Measurements from ENCODE around the gene DDX43.
"Not testable (repeated sequence)": the region's sequence is repeated elsewhere in the genome, so short reads cannot be mapped to it uniquely, and the experiment has no call there.

Gene DDX43

DNA sequence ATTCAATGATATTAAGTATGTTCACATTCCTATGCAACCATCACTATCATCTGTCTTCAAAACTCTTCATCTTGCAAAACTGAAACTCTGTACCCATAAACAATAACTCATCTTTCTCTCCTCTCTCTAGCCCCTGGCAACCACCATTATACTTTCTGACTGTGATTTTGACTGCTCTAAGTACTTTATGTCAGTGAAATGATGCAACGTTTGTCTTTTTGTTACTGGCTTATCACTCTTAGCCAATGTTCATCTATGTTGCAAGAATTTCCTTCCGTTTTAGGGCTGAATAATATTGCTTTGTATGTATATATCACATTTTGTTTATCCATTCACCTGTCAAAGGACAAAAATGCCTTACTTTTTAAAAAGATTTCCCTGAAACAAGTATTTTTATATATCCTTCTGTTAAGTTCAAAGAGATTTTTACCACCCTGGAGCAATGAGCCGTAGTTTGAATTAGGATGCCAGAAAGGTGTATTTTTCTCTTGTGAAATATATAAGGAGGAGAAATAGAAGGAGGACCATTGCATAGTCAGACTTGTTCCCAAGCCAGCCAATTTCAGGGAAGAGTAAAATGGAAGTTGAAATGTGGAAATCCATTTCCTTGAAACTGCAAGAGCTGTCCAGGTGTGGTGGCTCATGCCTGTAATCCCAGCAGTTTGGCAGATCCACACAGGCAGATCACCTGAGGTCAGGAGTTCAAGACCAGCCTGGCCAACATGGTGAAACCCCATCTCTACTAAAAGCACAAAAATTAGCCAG is 61.4 kb downstream of the DDX43 start:
- Histone ChIP-seq H3K27ac (replicated peaks; ENCODE audit: low read length) (no peak overlapping the region), H3K4me3 (ENCODE audit: low read length in 2 of 2) (no peak overlapping the region), H3K27me3 (ENCODE audit: control insufficient read depth in 3 of 3, insufficient read depth in 3 of 3, low read depth in 1 of 3, low read length in 3 of 3) (peaks cover 0 to 9% (median 8%) of the 10 kb centered on the region in 3 experiments), H3K9ac (ENCODE audit: low read depth, low read length, poor library complexity) (no peak overlapping the region), H3K4me2 (ENCODE audit: insufficient read depth, low read length, poor library complexity, severe bottlenecking) (no peak overlapping the region), H2AFZ (ENCODE audit: low read length) (no peak overlapping the region), H3K4ac (ENCODE audit: low read length) (no peak overlapping the region), H3K4me1 (ENCODE audit: control insufficient read depth in 2 of 2, insufficient read depth in 1 of 2, low read depth in 1 of 2, low read length in 2 of 2) (peaks cover 0 to 12% of the 10 kb centered on the region in 2 donors), H2AK5ac (ENCODE audit: low read depth, low read length) (no peak overlapping the region), H3K79me1 (ENCODE audit: low read depth, low read length) (no peaks in the 10 kb centered on the region), H4K8ac (ENCODE audit: low read depth, low read length) (no peak overlapping the region), H3K36me3 (replicated peaks in 1 of 2; ENCODE audit: control insufficient read depth in 2 of 2, insufficient read depth in 2 of 2, low read length in 2 of 2) (no peaks in the 10 kb centered on the region), H2BK15ac (ENCODE audit: low read length) (no peak overlapping the region), H3K14ac (ENCODE audit: low read length) (no peak overlapping the region), H3K18ac (ENCODE audit: low read length) (no peak overlapping the region), H4K91ac (ENCODE audit: low read depth, low read length, poor library complexity) (no peak overlapping the region), H2BK120ac (ENCODE audit: low read depth, low read length) (no peak overlapping the region), H2BK5ac (ENCODE audit: low read length) (no peak overlapping the region), H3K9me3 (replicated peaks in 1 of 2; ENCODE audit: control insufficient read depth in 2 of 2, insufficient read depth in 1 of 2, low read depth in 1 of 2, low read length in 2 of 2) (peaks cover 0 to 5% of the 10 kb centered on the region in 2 donors), H3K23ac (ENCODE audit: low read depth, low read length, poor library complexity) (no peak overlapping the region), H2BK12ac (ENCODE audit: low read length) (no peak overlapping the region)
- DNase-seq (ENCODE audit: low spot score) = no peak
- WGBS, 2 donors (ENCODE audit: extremely low coverage in 2 of 2, insufficient read length in 2 of 2, insufficient replicate concordance in 1 of 2) = no CpG with 5 or more reads among the region's 3 CpGs

DNA sequence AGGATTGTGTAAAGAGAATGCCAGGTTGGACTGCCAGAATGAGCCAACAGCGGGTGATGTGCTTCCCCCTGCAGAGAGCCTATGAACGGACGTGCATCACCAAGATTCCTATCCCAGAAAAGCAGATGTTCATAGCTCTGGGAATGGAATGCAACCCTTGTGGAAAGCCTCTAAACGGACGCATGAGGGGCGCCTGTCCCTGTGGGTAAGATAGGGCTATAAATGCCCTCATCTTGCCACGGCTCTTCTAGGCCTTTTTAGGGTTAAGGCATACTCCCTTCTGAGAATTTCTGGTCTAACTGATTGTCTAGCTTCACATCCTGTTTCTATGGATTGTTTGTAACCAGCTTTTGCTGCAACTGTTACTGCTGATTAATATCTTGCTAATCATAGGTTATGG is 64.8 kb downstream of the DDX43 start:
- not testable (repeated sequence) for H2BK5ac ChIP-seq (ENCODE audit: low read length); H2BK15ac ChIP-seq (ENCODE audit: low read length); H3K4ac ChIP-seq (ENCODE audit: low read length); H3K79me1 ChIP-seq (ENCODE audit: low read depth, low read length); H3K27ac ChIP-seq (replicated peaks; ENCODE audit: low read length); H2BK120ac ChIP-seq (ENCODE audit: low read depth, low read length); H3K18ac ChIP-seq (ENCODE audit: low read length); H4K91ac ChIP-seq (ENCODE audit: low read depth, low read length, poor library complexity); H2BK12ac ChIP-seq (ENCODE audit: low read length); H3K14ac ChIP-seq (ENCODE audit: low read length); H2AK5ac ChIP-seq (ENCODE audit: low read depth, low read length); H3K4me2 ChIP-seq (ENCODE audit: insufficient read depth, low read length, poor library complexity, severe bottlenecking); H3K4me3 ChIP-seq (ENCODE audit: low read length in 2 of 2); H3K23ac ChIP-seq (ENCODE audit: low read depth, low read length, poor library complexity); H3K27me3 ChIP-seq (ENCODE audit: control insufficient read depth in 3 of 3, insufficient read depth in 3 of 3, low read depth in 1 of 3, low read length in 3 of 3); DNase-seq (ENCODE audit: low spot score); H4K8ac ChIP-seq (ENCODE audit: low read depth, low read length); H3K9ac ChIP-seq (ENCODE audit: low read depth, low read length, poor library complexity); H3K9me3 ChIP-seq (replicated peaks in 1 of 2; ENCODE audit: control insufficient read depth in 2 of 2, insufficient read depth in 1 of 2, low read depth in 1 of 2, low read length in 2 of 2); H3K36me3 ChIP-seq (replicated peaks in 1 of 2; ENCODE audit: control insufficient read depth in 2 of 2, insufficient read depth in 2 of 2, low read length in 2 of 2)
- no CpG with 5 or more reads among the region's 7 CpGs for WGBS, 2 donors (ENCODE audit: extremely low coverage in 2 of 2, insufficient read length in 2 of 2, insufficient replicate concordance in 1 of 2)
- peak overlapping the region; percentile 65 for H2AFZ ChIP-seq (ENCODE audit: low read length)
- peaks cover 0 to 12% of the 10 kb centered on the region in 2 donors for H3K4me1 ChIP-seq (ENCODE audit: control insufficient read depth in 2 of 2, insufficient read depth in 1 of 2, low read depth in 1 of 2, low read length in 2 of 2)

DNA sequence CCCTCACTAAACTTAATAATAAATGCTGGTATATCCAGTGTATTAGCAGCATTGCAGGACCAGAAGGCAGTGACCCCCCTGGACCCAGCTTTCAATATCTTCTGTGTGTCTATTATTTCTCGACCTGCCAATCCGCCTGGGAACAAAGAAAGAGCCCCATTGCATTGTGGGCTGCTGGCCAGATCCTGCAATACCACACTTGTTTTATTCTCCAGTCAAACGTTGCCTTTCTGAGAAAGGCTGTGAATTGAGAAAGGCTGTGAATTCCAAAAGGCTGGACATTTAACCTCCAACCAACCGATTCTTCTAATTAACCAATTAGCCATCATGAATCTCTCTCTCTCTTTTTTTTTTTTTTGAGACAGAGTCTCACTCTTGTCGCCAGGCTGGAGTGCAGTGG is 65.4 kb downstream of the DDX43 start:
- DNase-seq (ENCODE audit: low spot score) = no peak
- Histone ChIP-seq H2AK5ac (ENCODE audit: low read depth, low read length) (no peak overlapping the region), H3K14ac (ENCODE audit: low read length) (no peak overlapping the region)

DNA sequence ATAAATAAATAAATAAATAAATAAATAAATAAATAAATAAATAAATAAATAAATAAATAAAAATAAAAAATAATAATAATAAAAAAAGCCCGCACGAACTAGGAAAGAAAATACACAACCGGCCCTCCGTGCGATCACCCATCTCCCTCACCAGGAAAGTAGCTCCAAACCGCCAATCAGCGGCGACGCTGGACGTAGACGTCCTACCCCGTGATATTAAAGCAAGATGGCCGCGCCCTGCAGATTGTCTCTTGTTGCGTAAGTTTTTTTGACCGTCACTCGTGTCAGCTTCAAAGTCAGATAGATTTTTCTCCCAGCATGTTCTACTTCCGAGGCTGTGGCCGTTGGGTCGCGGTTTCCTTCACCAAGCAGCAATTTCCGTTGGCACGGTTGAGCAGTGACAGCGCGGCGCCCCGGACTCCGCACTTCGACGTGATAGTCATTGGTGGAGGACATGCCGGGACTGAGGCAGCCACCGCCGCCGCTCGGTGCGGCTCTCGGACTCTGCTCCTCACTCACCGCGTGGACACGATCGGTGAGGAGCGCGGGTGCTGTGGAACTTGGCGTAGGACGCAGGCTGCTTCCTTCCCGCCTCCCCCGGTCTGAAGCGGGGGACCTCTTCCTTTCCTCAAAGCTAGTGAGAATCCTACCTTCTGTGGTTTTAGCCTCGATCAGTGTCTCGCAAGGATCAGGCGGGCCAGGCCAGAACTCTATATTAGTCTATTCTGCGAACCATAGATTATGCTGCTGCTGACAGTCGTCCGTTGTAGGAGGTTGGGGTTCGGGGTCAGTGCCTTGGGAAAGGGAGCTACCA is 67.1 kb downstream of the DDX43 start, which contains the start of gene MTO1:
TSS of gene MTO1 (plus strand) at position 201 of the 814 bp plus-strand sequence. CDS start at position 319, 118 bp downstream.
- peak within 1 kb of the TSS; percentile 3 for H4K8ac ChIP-seq (ENCODE audit: low read depth, low read length)
- peak; percentile 60 for DNase-seq (ENCODE audit: low spot score)
- H4K91ac ChIP-seq (ENCODE audit: low read depth, low read length, poor library complexity) = no peak within 1 kb of the TSS
- H3K18ac ChIP-seq (ENCODE audit: low read length) = peak within 1 kb of the TSS; percentile 86
- peak within 1 kb of the TSS; percentile 89 to 95 for H3K4me3 ChIP-seq (ENCODE audit: low read length in 2 of 2)
- peak within 1 kb of the TSS; percentile 98 for H3K9ac ChIP-seq (ENCODE audit: low read depth, low read length, poor library complexity)
- H3K4me1 ChIP-seq (ENCODE audit: control insufficient read depth in 2 of 2, insufficient read depth in 1 of 2, low read depth in 1 of 2, low read length in 2 of 2) = peaks cover 0 to 12% of the 10 kb centered on the region in 2 donors
- H3K4ac ChIP-seq (ENCODE audit: low read length) = peak within 1 kb of the TSS; percentile 59
- H2BK5ac ChIP-seq (ENCODE audit: low read length) = peak within 1 kb of the TSS; percentile 72
- H2BK15ac ChIP-seq (ENCODE audit: low read length) = no peak within 1 kb of the TSS
- peaks cover 1 to 13% of the 10 kb centered on the region in 2 donors for H3K36me3 ChIP-seq (replicated peaks in 1 of 2; ENCODE audit: control insufficient read depth in 2 of 2, insufficient read depth in 2 of 2, low read length in 2 of 2)
- peak within 1 kb of the TSS; percentile 57 for H2BK120ac ChIP-seq (ENCODE audit: low read depth, low read length)
- peak within 1 kb of the TSS; percentile 24 for H2AK5ac ChIP-seq (ENCODE audit: low read depth, low read length)
- H3K27me3 ChIP-seq (ENCODE audit: control insufficient read depth in 3 of 3, insufficient read depth in 3 of 3, low read depth in 1 of 3, low read length in 3 of 3) = no peaks in the 10 kb centered on the region
- no CpG with 5 or more reads among the region's 55 CpGs for WGBS, 2 donors (ENCODE audit: extremely low coverage in 2 of 2, insufficient read length in 2 of 2, insufficient replicate concordance in 1 of 2)
- peak within 1 kb of the TSS; percentile 81 for H3K23ac ChIP-seq (ENCODE audit: low read depth, low read length, poor library complexity)
- H3K14ac ChIP-seq (ENCODE audit: low read length) = peak within 1 kb of the TSS; percentile 12
- H3K27ac ChIP-seq (replicated peaks; ENCODE audit: low read length) = peak within 1 kb of the TSS; percentile 68
- peak within 1 kb of the TSS; percentile 93 for H2AFZ ChIP-seq (ENCODE audit: low read length)
- peak within 1 kb of the TSS; percentile 87 for H3K4me2 ChIP-seq (ENCODE audit: insufficient read depth, low read length, poor library complexity, severe bottlenecking)
- H3K9me3 ChIP-seq (replicated peaks in 1 of 2; ENCODE audit: control insufficient read depth in 2 of 2, insufficient read depth in 1 of 2, low read depth in 1 of 2, low read length in 2 of 2) = no peaks in the 10 kb centered on the region
- H2BK12ac ChIP-seq (ENCODE audit: low read length) = no peak within 1 kb of the TSS
- H3K79me1 ChIP-seq (ENCODE audit: low read depth, low read length) = peaks cover 7% of the 10 kb centered on the region

More for the DNA sequence above, 65.4 kb downstream of the DDX43 start:
- Histone ChIP-seq H3K9ac (ENCODE audit: low read depth, low read length, poor library complexity) (no peak overlapping the region), H2BK12ac (ENCODE audit: low read length) (no peak overlapping the region), H3K27ac (replicated peaks; ENCODE audit: low read length) (peak overlapping the region; percentile 19), H2BK120ac (ENCODE audit: low read depth, low read length) (no peak overlapping the region), H3K23ac (ENCODE audit: low read depth, low read length, poor library complexity) (no peak overlapping the region), H3K79me1 (ENCODE audit: low read depth, low read length) (peaks cover 5% of the 10 kb centered on the region), H3K9me3 (replicated peaks in 1 of 2; ENCODE audit: control insufficient read depth in 2 of 2, insufficient read depth in 1 of 2, low read depth in 1 of 2, low read length in 2 of 2) (no peaks in the 10 kb centered on the region), H4K8ac (ENCODE audit: low read depth, low read length) (no peak overlapping the region), H3K27me3 (ENCODE audit: control insufficient read depth in 3 of 3, insufficient read depth in 3 of 3, low read depth in 1 of 3, low read length in 3 of 3) (no peaks in the 10 kb centered on the region), H3K4me3 (ENCODE audit: low read length in 2 of 2) (no peak overlapping the region), H3K4ac (ENCODE audit: low read length) (no peak overlapping the region), H3K36me3 (replicated peaks in 1 of 2; ENCODE audit: control insufficient read depth in 2 of 2, insufficient read depth in 2 of 2, low read length in 2 of 2) (peaks cover 0 to 6% of the 10 kb centered on the region in 2 donors), H4K91ac (ENCODE audit: low read depth, low read length, poor library complexity) (no peak overlapping the region), H2BK15ac (ENCODE audit: low read length) (no peak overlapping the region), H2BK5ac (ENCODE audit: low read length) (no peak overlapping the region), H3K18ac (ENCODE audit: low read length) (no peak overlapping the region), H3K4me2 (ENCODE audit: insufficient read depth, low read length, poor library complexity, severe bottlenecking) (no peak overlapping the region), H3K4me1 (ENCODE audit: control insufficient read depth in 2 of 2, insufficient read depth in 1 of 2, low read depth in 1 of 2, low read length in 2 of 2) (peaks cover 0 to 12% of the 10 kb centered on the region in 2 donors), H2AFZ (ENCODE audit: low read length) (no peak overlapping the region)
- no CpG with 5 or more reads among the region's 5 CpGs for WGBS, 2 donors (ENCODE audit: extremely low coverage in 2 of 2, insufficient read length in 2 of 2, insufficient replicate concordance in 1 of 2)
